NOMO-1 (cell line): ENCODE data around the gene SPAG17.

Experiments used
- DNase-seq, 2 experiments: peaks; one replicate each; lab custom pipeline; 2025; ENCODE audit not compliant: unreplicated experiment in 2 of 2; lab: John Stamatoyannopoulos, UW

The SPAG17 gene

DNA sequence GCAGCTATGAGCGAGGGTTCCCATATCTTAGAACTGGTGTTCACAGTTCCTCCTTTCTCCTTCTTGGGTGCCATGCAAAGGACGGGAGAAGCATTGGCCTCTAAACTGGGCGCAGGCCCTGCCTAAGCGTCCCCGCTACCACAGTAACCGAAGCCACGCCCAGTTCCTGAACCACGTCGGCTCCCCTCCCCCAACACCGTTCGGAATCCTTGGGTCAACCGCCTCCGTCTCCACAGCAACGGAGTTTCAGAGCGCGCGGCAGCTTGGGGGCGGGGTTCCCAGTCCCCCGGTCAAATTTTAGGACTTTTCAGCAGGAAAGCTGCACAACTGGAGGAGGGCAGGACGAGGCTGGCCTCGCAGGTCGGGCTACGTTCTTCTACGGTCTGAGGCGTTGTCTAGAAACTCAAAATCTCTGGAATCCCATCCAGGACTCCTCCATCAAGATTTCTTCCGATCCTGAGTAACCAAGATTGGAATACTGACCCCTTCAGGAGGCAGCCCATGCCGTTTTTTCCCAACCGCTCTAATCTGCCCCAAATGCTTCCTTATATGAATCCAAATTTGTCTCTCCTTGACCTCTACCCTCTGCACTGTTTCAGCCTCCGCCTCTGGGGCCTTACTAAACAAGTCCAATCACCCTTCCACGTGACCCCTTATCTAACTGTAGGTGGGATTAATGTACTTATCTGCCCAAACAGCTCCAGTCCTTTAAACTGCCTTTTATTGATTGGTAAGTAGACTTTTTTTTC is at the start of gene SPAG17:
Gene SPAG17 (minus strand): TSS at position 145 of the 749 bp plus-strand sequence. CDS start 71 bp downstream, at position 74.
- peak; percentile 29 to 30 for DNase-seq

DNA sequence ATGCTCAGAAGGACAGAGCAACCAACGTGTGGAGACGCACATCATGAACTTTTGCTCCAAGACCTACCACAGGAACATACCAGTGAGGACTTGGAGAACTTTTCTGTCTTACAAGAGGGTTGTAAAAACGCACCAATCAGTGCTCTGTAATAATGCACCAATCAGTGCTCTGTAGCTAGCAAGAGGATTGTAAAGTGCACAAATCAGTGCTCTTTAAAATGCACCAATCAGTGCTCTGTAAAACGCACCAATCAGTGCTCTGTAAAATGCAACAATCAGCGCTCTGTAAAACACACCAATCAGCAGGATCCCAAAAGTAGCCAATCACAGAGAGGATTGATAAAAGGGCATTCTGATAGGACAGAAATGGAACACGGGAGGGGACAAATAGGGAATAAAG is 40.4 kb upstream of the SPAG17 start:
- no peak for DNase-seq

DNA sequence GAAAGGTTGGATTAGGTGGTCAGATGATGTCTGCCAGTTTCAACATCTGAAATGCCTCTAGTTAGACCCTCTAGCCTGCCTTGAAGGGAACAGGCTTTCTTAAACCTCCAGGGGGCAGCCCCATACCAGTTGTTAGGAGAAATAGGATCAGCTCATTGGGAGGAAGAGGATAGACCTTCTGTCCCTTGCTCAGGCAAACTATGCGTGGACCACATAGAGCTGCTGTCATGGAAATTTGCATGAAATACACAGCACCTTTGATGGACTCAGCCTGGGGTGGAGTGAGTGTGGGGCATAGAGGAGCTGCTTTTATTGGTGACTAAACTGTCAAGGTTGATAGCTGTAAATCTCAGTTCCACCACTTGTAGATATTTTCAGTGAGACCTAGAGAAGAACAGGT is 38.4 kb upstream of the SPAG17 start:
- DNase-seq, result no peak

DNA sequence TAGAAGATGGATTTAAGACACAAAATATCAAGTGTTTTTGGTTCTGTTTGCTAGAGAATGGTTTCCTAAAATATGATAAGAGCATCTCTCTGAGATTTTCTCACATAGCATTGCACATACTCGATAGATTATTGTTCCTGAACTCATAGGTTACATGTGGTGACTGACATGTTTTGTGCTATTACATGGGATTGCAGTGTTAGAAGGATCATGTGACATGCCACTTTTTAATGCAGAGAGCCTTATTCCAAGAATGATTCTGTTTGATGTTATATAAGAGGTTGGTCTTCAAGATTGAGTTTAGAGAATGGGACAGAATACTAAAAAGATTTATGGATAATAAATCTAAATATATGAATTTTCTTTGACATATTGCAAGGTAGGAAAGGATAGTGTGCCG is 34.4 kb upstream of the SPAG17 start:
- DNase-seq, result no peak

DNA sequence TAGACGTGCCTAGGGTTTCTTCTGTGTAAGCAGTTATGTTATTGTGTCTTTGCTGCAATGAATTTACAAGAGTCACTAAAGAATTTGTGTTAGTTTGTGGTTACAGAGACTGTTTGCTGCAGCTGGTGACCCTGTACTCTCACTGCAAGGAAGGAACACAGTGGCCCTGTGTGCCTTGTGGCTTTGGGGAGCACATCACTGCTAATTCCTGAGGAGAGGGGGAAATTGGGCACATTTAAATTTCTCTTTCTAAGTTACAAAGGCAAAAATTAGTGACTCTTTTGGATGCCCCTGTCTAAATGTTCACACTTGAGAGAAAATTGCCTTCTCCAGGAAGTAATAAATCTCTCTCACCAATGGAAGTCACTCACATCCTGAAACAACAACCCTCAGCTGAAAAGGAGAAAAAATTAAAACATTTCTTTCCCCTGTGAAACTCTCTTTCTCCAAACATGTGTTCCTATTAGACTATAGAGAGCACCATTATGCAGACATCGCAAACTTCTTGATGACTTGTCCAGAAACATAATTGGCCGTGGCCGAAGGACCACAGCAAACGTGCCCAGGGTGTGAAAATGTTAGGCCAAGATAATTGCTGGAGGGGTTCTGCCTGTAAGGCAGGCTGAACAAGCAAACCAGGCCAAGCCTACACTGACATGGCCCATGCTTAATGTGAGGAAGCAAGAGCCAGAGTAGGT is 32.3 kb upstream of the SPAG17 start:
- DNase-seq, result no peak

DNA sequence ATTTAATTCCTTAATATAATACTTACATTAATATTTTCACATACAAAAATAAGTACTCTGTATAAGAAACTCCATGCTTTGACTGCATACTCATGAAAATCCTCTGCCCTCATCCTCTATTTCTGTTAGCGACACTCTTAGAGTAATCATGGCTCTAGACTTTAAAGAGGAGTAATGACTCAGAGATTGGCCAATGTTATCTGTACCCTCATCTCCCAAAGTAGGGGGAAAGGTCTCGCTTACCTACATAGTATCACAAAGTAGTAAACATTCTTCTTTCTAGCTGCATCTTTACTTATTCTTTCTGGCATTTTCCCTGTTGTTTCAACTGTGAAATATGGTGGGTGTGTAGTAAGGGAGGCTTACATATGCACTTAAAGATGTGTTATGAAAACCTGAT is 29.8 kb upstream of the SPAG17 start:
- DNase-seq, result no peak

DNA sequence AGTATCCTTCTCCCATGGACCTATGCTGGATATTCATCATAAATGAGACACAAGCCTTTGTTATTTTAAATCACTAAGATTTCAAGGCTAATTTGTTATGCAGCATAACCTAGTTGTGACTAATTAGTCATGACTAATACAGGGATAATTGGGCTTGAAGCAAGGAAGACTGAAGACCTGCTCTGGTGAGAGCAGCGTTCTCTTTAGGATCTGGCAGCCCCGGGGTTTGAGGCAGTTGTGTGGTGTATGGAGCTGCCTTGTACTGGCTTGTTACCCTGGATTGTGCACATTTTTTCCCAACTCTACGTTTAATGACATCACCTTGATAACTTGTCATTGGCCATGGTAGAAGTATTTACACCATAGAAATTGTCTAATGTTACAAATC is 25.7 kb upstream of the SPAG17 start:
- DNase-seq, result no peak

DNA sequence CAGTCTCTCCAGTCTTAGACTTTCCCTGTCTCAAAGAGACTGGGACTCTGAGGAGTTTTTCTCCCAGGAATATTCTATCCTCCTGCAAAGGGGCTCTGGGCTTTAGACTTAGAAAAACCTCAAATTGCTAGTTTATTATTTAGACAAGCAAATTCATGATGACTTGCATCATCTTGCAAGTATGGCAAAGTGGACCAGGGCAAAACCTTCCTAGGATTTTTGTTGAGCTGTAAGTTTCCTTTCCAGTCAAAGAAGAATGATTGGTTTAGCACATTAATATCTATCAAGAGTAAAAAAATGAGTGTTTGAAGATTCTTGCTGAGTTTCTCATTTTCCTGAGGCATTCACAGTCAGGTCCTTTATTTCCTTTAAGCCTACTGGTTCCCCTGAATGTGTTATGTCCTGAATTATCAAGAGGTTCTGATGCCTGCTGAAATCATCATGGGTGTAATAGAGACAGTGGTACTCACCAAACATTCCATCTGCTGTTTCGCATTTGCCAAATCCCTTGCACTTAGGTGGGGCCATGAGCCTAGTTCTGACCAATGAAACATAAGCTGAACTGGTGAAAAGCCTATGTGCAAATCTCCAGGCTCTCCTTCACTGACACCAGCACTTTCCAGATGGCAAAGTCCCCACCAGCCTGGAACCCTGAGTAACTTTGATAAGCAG is 25.2 kb upstream of the SPAG17 start:
- no peak for DNase-seq

DNA sequence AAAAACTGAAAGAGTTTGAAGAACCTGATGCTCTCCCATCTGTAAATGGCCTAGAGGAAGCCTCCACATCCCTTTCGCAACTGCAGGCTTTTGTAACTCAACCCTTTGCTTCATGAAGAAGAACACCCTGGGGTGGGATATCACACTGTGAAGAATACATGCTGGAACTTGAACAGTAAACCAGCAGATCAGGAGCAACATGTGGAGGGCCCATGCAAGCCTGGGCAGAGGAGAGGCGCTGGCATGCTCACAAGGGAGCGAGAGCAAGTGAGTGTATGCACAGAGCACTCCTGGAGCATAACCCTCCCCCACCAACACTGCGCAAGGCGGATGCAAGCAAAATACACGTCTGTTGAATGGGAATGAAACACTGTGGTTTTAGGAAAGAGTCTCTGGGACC is 24.6 kb upstream of the SPAG17 start:
- no peak for DNase-seq

DNA sequence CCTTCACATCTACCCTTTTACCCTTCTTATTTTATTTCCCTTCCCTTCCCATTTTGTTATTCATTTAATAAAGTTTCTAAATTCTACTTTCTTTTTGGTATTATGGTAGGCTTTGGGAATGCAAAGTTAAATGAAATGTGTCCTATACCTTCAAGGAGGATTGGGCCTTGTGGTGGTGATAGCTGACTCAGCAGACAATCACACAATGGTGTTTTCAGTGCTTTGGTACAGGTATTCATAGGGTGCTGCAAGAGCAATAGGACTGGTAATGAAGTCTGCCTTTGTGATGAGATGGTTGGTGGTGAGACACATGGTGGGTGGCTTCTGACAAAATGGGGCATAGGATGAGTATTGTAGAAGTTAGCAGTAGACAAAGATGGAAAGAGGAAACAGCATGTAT is 21.9 kb upstream of the SPAG17 start:
- no peak for DNase-seq

DNA sequence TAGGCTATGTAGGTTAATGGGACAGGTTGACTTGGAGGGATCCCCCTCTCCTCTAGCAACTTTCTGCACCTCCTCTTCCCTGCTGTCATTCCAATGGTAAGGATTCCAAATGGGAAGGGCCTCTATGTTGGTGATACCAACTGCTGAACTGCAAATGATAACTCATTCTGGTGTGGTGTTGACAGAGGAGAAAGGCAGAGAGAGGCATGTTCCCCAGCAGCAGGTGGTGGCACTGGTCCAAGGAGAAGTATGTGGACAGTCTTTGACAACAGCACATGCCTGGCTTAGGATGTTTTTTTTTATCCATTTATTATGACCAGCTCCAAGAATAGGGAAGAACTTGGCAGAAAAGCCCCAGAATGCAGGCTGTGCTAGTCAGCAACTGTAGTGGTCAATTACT is 19.6 kb upstream of the SPAG17 start:
- DNase-seq, result no peak

DNA sequence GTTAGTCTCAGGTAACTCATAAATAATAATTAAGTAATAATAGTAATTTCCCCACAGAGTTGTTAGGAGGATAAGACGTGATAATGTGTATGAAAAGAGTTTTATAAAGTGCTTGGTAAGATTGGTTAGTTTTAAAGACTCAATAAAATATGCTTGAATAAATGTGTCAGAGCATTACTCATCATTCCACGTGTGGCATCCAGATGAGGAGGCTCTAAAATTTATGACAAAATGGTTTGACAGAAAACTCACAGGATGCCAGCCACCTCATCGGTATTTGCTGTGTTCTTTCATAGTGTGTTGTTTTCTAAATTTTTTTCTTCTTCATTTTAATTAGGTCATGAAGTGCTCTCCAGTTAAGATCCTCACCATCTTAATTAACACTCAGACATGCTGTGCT is 19.1 kb upstream of the SPAG17 start:
- no peak for DNase-seq

DNA sequence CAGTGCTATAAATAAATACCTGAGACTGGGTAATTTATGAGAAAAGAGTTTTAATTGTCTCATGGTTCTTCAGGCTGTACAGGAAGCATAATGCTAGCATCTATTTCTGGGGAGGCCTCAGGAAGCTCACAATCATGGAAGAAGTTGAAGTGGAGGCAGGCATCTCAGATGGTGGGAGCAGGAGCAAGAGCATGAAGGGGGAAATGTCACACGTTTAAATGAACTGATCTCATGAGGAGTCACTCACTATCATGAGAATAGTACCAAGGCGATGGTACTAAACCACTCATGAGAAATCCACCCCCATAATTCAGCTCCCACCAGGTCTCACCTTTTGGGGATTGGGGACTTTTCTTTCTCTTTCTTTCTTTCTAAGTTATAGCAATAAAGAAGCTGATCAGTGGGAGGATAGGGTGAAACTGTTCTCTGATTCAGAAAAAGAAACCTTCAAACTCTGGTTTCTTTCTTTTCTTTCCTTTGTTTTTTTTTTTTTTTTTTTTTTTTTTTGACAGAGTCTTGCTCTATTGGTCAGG is 17.1 kb upstream of the SPAG17 start:
- DNase-seq, result no peak

DNA sequence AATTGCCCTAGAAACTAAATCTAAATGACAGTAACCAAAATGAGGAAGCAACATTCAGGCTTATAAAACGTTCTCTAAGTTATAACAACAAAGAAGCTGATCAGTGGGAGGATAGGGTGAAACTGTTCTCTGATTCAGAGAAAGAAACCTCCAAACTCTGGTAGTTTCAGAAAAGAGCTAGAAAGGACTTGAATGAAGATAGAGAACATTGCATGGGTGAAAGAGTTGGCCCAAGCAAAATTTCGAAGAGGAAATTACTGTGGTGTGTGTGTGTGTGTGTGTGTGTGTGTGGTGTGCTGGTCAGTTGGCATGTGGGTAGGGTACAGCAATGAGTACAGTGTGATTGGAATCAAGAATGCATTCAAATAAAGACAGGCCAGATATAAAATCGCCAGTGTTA is 16.5 kb upstream of the SPAG17 start:
- no peak for DNase-seq

DNA sequence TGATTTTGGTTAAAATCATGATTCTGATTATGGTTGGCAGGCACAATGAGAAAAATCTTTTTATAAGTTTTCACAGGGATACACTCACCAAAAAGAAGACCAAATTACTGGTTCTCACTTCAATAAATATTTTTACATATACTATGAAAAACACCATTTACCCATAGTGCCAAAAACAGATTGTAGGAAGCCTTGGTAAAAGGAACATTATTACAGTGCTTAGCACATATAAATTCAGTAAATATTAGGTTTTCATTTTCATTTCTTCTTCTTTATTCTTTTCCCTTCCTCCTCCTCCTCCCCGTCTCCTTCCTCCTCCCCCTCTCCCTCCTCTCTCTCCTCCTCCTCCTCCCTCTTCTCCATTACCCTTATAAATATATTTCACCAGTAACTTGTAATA is 15.8 kb upstream of the SPAG17 start:
- no peak for DNase-seq

DNA sequence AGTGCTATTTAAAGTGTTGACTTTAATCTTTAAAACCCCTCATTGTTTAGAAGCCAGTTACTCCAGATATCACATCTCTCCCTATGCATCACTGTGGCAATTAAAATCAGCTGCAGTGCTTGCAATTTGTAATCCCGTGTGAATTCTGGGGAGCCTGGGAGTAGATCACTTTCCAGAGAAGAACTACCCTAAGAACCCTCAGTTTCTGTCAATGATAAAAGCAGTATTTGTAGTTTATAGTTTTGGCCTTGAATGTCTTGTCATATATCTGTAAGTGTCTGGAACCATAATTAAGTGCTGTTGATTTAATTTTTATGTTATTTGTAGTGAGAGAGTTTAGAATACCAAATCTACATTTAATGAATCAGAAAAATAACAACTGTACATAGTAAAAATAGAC is 5.5 kb upstream of the SPAG17 start:
- no peak for DNase-seq

DNA sequence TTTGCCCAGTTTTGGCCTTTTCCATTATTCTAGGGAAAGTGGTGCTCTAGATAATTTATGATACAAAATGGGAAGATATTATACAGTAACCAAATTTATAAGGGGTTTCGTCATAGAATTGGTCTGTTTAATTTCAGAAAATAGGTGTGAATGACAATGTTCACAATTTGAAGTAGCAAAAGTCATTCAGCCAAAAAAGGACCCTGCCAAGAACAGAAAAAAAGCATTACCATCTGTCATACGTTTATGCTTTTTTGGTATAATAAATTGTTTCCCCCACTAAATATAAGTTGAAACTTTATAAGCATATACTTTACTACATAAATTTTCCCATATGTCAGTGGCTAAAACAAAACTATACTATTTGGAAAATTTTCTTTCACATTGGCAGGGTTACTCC is 4.5 kb upstream of the SPAG17 start:
- no peak for DNase-seq

DNA sequence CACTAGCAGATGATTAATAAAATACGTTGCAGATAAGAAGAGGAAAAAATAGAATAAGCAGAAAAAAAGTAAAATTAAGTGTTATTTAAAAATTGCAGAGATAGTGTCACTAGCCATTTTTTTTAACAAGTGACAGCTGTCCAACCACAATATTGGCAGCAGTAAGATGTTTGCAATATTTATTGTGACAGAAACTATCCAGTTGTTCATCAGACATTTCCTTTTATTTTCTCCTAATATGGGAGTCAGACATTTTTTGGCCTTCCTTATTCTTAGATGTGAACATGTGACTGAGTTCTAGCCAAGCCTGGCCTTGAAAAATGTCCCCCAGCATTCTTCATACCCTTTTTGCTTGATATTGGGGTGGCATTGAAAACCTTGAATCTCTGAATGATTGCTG is 3.4 kb upstream of the SPAG17 start:
- DNase-seq, result no peak

DNA sequence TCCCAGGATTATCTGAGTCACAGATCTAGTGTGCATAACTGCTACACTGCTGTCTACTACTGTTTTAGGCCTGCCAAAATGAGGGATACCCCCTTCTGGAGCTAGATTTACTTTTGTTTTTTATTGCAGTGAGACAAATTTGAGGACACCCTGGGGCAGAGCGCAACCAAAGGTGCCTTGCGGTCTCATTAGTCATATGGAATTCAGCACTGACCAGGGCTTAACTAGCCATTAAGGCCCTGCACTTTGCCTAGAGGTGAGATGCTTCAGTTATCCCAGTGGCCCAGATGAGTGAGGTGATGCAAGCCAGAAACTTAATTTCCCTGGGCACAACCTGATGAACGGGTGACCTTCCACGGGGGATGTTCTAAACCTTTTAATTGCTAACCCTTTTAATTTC is 998 bp upstream of the SPAG17 start:
- DNase-seq, result no peak

DNA sequence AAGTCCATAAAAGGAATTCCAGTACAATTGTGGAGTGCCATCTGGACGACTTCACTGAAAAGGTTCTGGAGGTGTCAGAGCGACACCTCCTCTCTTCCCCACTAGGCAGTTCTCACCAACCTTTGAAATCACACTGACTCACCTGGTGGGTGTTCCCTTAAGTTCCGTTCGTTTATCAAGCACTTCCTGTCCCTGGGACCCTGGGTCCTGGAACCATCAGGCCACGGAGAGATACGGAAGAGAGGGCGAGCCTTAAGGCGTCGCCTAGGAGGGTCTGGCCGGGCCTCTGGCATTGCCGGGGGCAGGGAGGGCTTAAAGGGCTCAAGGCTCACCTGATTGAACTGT is 317 bp downstream of the SPAG17 start:
- DNase-seq, result no peak

DNA sequence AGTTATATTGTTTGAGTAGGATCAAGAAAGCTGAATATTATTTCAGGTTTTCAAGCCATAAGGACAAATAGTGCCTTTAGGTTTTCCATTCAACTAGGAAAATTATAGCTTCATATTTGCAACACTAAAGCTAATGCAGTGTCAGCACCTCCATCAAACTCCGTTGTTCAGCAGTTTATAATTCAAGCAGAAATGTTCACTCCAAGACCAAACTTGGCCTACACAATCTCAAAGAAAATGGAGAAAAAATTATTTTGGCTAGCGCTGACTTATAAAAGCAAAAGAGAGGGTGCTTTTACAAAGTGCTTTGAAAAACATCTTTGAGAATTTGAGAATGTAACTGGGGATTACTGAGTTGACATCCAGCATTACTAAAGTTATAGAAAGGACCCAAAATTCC is 1.4 kb downstream of the SPAG17 start:
- DNase-seq, result no peak

DNA sequence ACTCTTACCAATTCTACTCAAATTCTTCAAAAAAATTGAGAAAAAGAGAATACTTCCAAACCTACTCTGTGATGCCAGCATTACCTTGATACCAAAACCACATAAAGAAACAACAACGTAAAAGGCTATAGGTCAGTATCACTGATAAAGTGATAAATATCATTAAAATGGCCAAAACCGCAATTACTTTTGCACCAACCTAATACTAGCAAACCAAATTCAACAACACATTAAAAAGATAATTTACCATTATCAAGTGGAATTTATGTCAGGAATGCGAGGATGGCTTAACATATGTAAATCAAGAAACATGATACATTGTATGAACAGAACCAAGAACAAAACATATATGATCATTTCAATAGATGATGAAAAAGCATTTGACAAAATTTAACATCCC is 7.0 kb downstream of the SPAG17 start:
- DNase-seq, result no peak
